GM20000 (cell line): Measurements from ENCODE around the gene DRD4.

ENCODE experiments used
- DNase-seq: peaks from one replicate; pipeline ENCODE4 v3.0.0; 2012; ENCODE audit warnings: low spot score
- CTCF ChIP-seq: IDR thresholded peaks from 2 replicates; pipeline ENCODE4 v1.5.1; 2012; ENCODE audit warnings: mild to moderate bottlenecking, control low read depth; ENCODE audit errors: extremely low read depth, missing control alignments

DRD4 gene

GRCh38 chr11:623999-624704 lies 12.9 kb upstream of the DRD4 start:
- no peak for DNase-seq
- no peak for TF ChIP-seq CTCF

- TF ChIP-seq CTCF = no peak
- no peak for DNase-seq
Measured at GRCh38 chr11:624705-625635, 12.1 kb upstream of the DRD4 start, which contains the start of gene CDHR5. Gene CDHR5, minus strand, starts transcription at chr11:624955. Its CDS starts 53 bp downstream, at chr11:624902.

- no peak for DNase-seq
- no peak for TF ChIP-seq CTCF
Measured at GRCh38 chr11:625636-626268, 11.3 kb upstream of the DRD4 start.

GRCh38 chr11:626475-627307 lies 10.4 kb upstream of the DRD4 start, which contains the start of gene SCT:
Gene SCT, minus strand, starts transcription at chr11:627181. Its CDS starts 38 bp downstream, at chr11:627143.
- no peak for DNase-seq
- no peak for TF ChIP-seq CTCF

- DNase-seq = no peak
- no peak for TF ChIP-seq CTCF
Measured at GRCh38 chr11:627308-627576, 9.8 kb upstream of the DRD4 start.

- no peak for DNase-seq
- no peak for TF ChIP-seq CTCF
Measured at GRCh38 chr11:628056-628455, 9.0 kb upstream of the DRD4 start.
